IMR-90 (cell line): ENCODE results near the gene GRID1. TPM values are rescaled to one million over a fixed set of nuclear protein-coding genes. Genes with fewer than 3 reads are reported as not detected.

Experiments
- ATAC-seq: fragments of 200-7000 bp; cut with Tn5 transposase; 2 replicates; pipeline ENCODE4 v1.9.1; 2020; ENCODE audit warnings: low read depth, mild to moderate bottlenecking, moderate library complexity
- BruUV-seq: library from RNA; stranded (reverse); fragments of 400-500 nt; replicated peaks from 2 replicates; lab custom pipeline; 2021; lab: Mats Ljungman, UMichigan
- CTCF ChIA-PET: fragments of 300-600 bp; formaldehyde crosslinking; extraction: SDS; loops from one replicate; lab custom pipeline; 2021; ENCODE audit warnings: antibody characterized with exemption; lab: Yijun Ruan, JAX
- POLR2A ChIA-PET: fragments of 300-600 bp; sonication (Branson Sonifier 250); formaldehyde crosslinking; loops from one replicate; lab custom pipeline; 2022; ENCODE audit warnings: antibody characterized with exemption; ENCODE audit not compliant: unreplicated experiment; lab: Charles Lee
- DNase-seq: peaks from one replicate; pipeline ENCODE4 v3.0.0; 2013
- H2AFZ ChIP-seq: replicated peaks from 2 replicates; pipeline ENCODE3; 2013; ENCODE audit warnings: low read length, mild to moderate bottlenecking; ENCODE audit not compliant: poor library complexity
- H2AK5ac ChIP-seq: 2 replicates; pipeline ENCODE4 v1.6.1; 2013; ENCODE audit warnings: low read depth, low read length, inconsistent platforms
- H2AK9ac ChIP-seq: replicated peaks from 2 replicates; pipeline ENCODE3; 2013; ENCODE audit warnings: mild to moderate bottlenecking, low read depth, low read length, moderate library complexity; ENCODE audit not compliant: poor library complexity
- H2BK120ac ChIP-seq: 2 replicates; pipeline ENCODE4 v1.6.1; 2013; ENCODE audit warnings: low read depth, low read length, inconsistent platforms
- H2BK15ac ChIP-seq: 3 replicates; pipeline ENCODE4 v1.6.1; 2013; ENCODE audit warnings: low read depth, low read length, inconsistent platforms
- H2BK20ac ChIP-seq: 2 replicates; pipeline ENCODE4 v1.6.1; 2013; ENCODE audit warnings: low read depth, mild to moderate bottlenecking, inconsistent platforms, low read length, moderate library complexity
- H2BK5ac ChIP-seq: 2 replicates; pipeline ENCODE4 v1.6.1; 2013; ENCODE audit warnings: mild to moderate bottlenecking, low read depth, low read length, inconsistent platforms; ENCODE audit not compliant: poor library complexity, severe bottlenecking
- H3K14ac ChIP-seq: replicated peaks from 2 replicates; pipeline ENCODE4 v1.6.1; 2013; ENCODE audit warnings: low read depth, low read length, inconsistent platforms
- H3K18ac ChIP-seq: 2 replicates; pipeline ENCODE4 v1.6.1; 2013; ENCODE audit warnings: low read depth, low read length, control low read depth
- H3K23ac ChIP-seq: 2 replicates; pipeline ENCODE4 v1.6.1; 2013; ENCODE audit warnings: low read depth, low read length, inconsistent platforms
- H3K27ac ChIP-seq: 2 replicates; pipeline ENCODE4 v1.5.1; 2013; ENCODE audit warnings: mild to moderate bottlenecking, control low read depth, low read length; ENCODE audit not compliant: insufficient read depth
- H3K27me3 ChIP-seq: 2 replicates; pipeline ENCODE4 v1.6.1; 2013; ENCODE audit warnings: low read length; ENCODE audit not compliant: control insufficient read depth, insufficient read depth
- H3K36me3 ChIP-seq: 2 replicates; pipeline ENCODE4 v1.6.1; 2013; ENCODE audit warnings: low read length, mixed read lengths; ENCODE audit not compliant: control insufficient read depth, insufficient read depth
- H3K4ac ChIP-seq: 2 replicates; pipeline ENCODE4 v1.6.1; 2013; ENCODE audit warnings: low read depth, low read length, inconsistent platforms
- H3K4me1 ChIP-seq: 2 replicates; pipeline ENCODE4 v1.6.1; 2013; ENCODE audit warnings: low read length, mixed read lengths; ENCODE audit not compliant: control insufficient read depth, insufficient read depth
- H3K4me2 ChIP-seq: 2 replicates; pipeline ENCODE4 v1.6.1; 2013; ENCODE audit warnings: low read depth, mild to moderate bottlenecking, control low read depth, low read length, moderate library complexity
- H3K4me3 ChIP-seq: 2 replicates; pipeline ENCODE4 v1.5.1; 2013; ENCODE audit warnings: low read depth, mild to moderate bottlenecking, control low read depth, low read length, moderate library complexity; ENCODE audit not compliant: insufficient read depth
- H3K56ac ChIP-seq: 2 replicates; pipeline ENCODE4 v1.6.1; 2013; ENCODE audit warnings: low read length, inconsistent platforms; ENCODE audit not compliant: insufficient read depth; ENCODE audit errors: extremely low read depth
- H3K79me1 ChIP-seq, 2 experiments: 2 replicates each; pipeline ENCODE4 v1.6.1; 2013; ENCODE audit warnings: low read length in 2 of 2, inconsistent platforms in 1 of 2, low read depth in 1 of 2
- H3K9ac ChIP-seq: 2 replicates; pipeline ENCODE4 v1.6.1; 2013; ENCODE audit warnings: low read depth, low read length, control low read depth
- H3K9me1 ChIP-seq: 2 replicates; pipeline ENCODE4 v1.6.1; 2013; ENCODE audit warnings: low read length, inconsistent platforms; ENCODE audit not compliant: insufficient read depth
- H3K9me3 ChIP-seq: 2 replicates; pipeline ENCODE4 v1.6.1; 2013; ENCODE audit warnings: low read length; ENCODE audit not compliant: control insufficient read depth, insufficient read depth
- H4K20me1 ChIP-seq: 2 replicates; pipeline ENCODE4 v1.6.1; 2013; ENCODE audit warnings: low read length, inconsistent platforms; ENCODE audit not compliant: insufficient read depth
- H4K5ac ChIP-seq: 2 replicates; pipeline ENCODE4 v1.6.1; 2013; ENCODE audit warnings: mild to moderate bottlenecking, low read depth, low read length, control low read depth
- H4K8ac ChIP-seq, 2 experiments: 2 replicates each; pipeline ENCODE4 v1.6.1; 2013; ENCODE audit warnings: low read depth in 2 of 2, low read length in 2 of 2, control low read depth in 1 of 2, inconsistent platforms in 1 of 2
- H4K91ac ChIP-seq: 2 replicates; pipeline ENCODE4 v1.6.1; 2013; ENCODE audit warnings: low read depth, low read length, inconsistent platforms; ENCODE audit not compliant: insufficient read depth
- BHLHE40 ChIP-seq: fragments of 150-350 bp; IDR thresholded peaks from 2 replicates; pipeline ENCODE4 v1.6.1; 2016; ENCODE audit warnings: mild to moderate bottlenecking, low read depth, low read length
- CEBPB ChIP-seq: IDR thresholded peaks from 2 replicates; pipeline ENCODE4 v1.6.1; 2012; ENCODE audit warnings: low read depth, low read length, improper control_type of control experiment
- CHD1 ChIP-seq: IDR thresholded peaks from 2 replicates; pipeline ENCODE4 v1.6.1; 2012; ENCODE audit warnings: low read depth, low read length, improper control_type of control experiment
- ELK1 ChIP-seq: fragments of 150-350 bp; IDR thresholded peaks from 2 replicates; pipeline ENCODE4 v1.6.1; 2016; ENCODE audit warnings: low read depth, mild to moderate bottlenecking, low read length, moderate library complexity, borderline replicate concordance
- FOS ChIP-seq: fragments of 150-350 bp; IDR thresholded peaks from 2 replicates; pipeline ENCODE4 v1.6.1; 2016; ENCODE audit warnings: low read depth, low read length
- MAFK ChIP-seq: IDR thresholded peaks from 2 replicates; pipeline ENCODE4 v1.6.1; 2012; ENCODE audit warnings: low read depth, low read length, improper control_type of control experiment
- MAZ ChIP-seq: IDR thresholded peaks from 2 replicates; pipeline ENCODE4 v1.6.1; 2012; ENCODE audit warnings: low read depth, mild to moderate bottlenecking, low read length, improper control_type of control experiment, moderate library complexity, borderline replicate concordance
- MXI1 ChIP-seq: IDR thresholded peaks from 2 replicates; pipeline ENCODE4 v1.6.1; 2012; ENCODE audit warnings: low read depth, mild to moderate bottlenecking, low read length, moderate library complexity, borderline replicate concordance
- NFE2L2 ChIP-seq: fragments of 150-350 bp; IDR thresholded peaks from 2 replicates; pipeline ENCODE4 v1.6.1; 2016; ENCODE audit warnings: low read depth, mild to moderate bottlenecking, low read length
- POLR2A ChIP-seq: IDR thresholded peaks from 2 replicates; pipeline ENCODE4 v1.6.1; 2012; ENCODE audit warnings: mild to moderate bottlenecking, low read depth, low read length
- RAD21 ChIP-seq: IDR thresholded peaks from 2 replicates; pipeline ENCODE4 v1.6.1; 2012; ENCODE audit warnings: low read length, improper control_type of control experiment
- RCOR1 ChIP-seq: IDR thresholded peaks from 2 replicates; pipeline ENCODE4 v1.6.1; 2012; ENCODE audit warnings: mild to moderate bottlenecking, low read length, improper control_type of control experiment; ENCODE audit not compliant: insufficient replicate concordance
- RFX5 ChIP-seq: IDR thresholded peaks from 2 replicates; pipeline ENCODE4 v1.8.0; 2012; ENCODE audit warnings: low read depth, mild to moderate bottlenecking, low read length, moderate library complexity
- SMC3 ChIP-seq: fragments of 150-350 bp; IDR thresholded peaks from 2 replicates; pipeline ENCODE4 v1.6.1; 2016; ENCODE audit warnings: low read depth, mild to moderate bottlenecking, antibody characterized with exemption, low read length, moderate library complexity
- WGBS, 2 experiments: methylation state at CpG; one replicate each; pipeline versions ENCODE4 v1.1.5 to v1.1.7; 2013; ENCODE audit warnings: missing lambda C conversion rate in 2 of 2; ENCODE audit not compliant: insufficient read length in 1 of 2; ENCODE audit errors: extremely low coverage in 2 of 2; 5-methylcytosine and 5-hydroxymethylcytosine counted together
- dilution Hi-C: fragments of 300-500 bp; cut with HindIII; formaldehyde crosslinking; loops from one replicate; pipeline ENCODE4 v1.14.3; 2018; ENCODE audit warnings: low sequenced_read_pairs; ENCODE audit not compliant: unreplicated experiment
- in situ Hi-C: fragments of 300-500 bp; cut with MboI; formaldehyde crosslinking; loops from 3 replicates; pipeline ENCODE4 v1.14.3; 2019; ENCODE audit warnings: low sequenced_read_pairs, inconsistent platforms, mixed read lengths
- intact Hi-C: fragments of 100-400 bp; cut with micrococcal nuclease; formaldehyde crosslinking; loops from 2 replicates; pipeline ENCODE4 v1.10.0; 2022
- polyA plus RNA-seq, 3 experiments: library from polyadenylated mRNA; depleted of rRNA; stranded (reverse); fragments of >200 nt; gene quantifications; 2 replicates each; pipeline ENCODE4 v1.2.3, GENCODE V29; 2012; ENCODE audit warnings: low replicate concordance in 1 of 3
- total RNA-seq: library from RNA; depleted of rRNA; stranded (reverse); fragments of >200 nt; gene quantifications from 2 replicates; pipeline ENCODE4 v1.2.3, GENCODE V29; 2012
- TF ChIP-seq, protein P1 (sequence below): conservative IDR thresholded peaks from 2 replicates; pipeline ENCODE4 v1.5.1; 2012; ENCODE audit warnings: mild to moderate bottlenecking, low read depth, low read length, improper control_type of control experiment
- TF ChIP-seq, protein P2 (sequence below): fragments of 150-350 bp; IDR thresholded peaks from 2 replicates; pipeline ENCODE4 v1.6.1; 2017; ENCODE audit warnings: mild to moderate bottlenecking, antibody characterized with exemption, low read length, low read depth

Gene GRID1
- total and polyA plus RNA-seq, 2 of the 4 experiments (the other 2 are of a cell fraction), result not detected

DNA sequence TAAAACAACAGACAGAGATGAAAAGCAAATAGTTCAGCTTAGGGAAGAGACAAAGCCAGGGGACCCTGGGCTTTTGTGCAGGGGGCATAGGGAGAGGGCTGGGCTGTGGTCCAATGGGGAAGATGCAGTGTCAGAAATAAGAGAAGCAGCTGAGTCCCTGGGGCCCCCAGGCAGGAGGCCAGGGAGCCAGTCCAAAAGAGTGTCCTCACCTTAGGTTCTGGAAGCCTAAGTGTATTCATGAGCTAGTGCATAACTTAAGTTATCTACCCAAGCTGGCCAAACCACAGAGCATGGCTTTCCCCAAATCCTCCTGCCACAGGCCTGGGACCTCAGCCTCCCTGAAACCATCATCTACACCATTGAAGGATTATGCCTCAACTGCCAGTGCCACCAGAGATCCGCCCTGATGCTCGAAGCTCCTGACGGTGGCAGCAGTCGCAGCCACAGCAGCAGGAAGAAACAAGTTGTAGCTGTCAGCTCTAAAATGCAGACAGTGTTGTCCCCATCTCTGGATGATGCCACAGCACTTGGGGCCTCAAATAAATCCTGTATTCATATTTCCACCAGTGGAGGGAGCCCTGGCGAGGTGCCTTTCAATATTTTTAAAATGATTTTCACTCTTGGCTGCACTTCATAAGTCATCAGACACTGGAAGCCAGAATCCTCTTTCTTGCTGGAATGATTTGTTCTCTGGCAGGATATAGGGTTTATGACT, 574.6 kb downstream of the GRID1 start:
- Histone ChIP-seq H4K5ac (no peak overlapping the region), H4K91ac (no peak overlapping the region), H3K18ac (no peak overlapping the region), H2BK20ac (no peak overlapping the region), H2BK120ac (no peak overlapping the region), H2AFZ (no peak overlapping the region), H3K9ac (no peak overlapping the region), H3K4me2 (no peak overlapping the region), H4K8ac (no peak overlapping the region), H2AK9ac (no peak overlapping the region), H3K14ac (no peak overlapping the region), H2AK5ac (no peak overlapping the region), H2BK15ac (no peak overlapping the region), H3K79me1 (no peaks in the 10 kb centered on the region), H3K36me3 (no peaks in the 10 kb centered on the region), H3K9me1 (no peaks in the 10 kb centered on the region), H3K4me3 (no peak overlapping the region), H3K23ac (no peak overlapping the region), H2BK5ac (no peak overlapping the region), H4K20me1 (no peaks in the 10 kb centered on the region), H3K56ac (no peak overlapping the region), H3K4me1 (no peaks in the 10 kb centered on the region), H3K4ac (no peak overlapping the region), H3K27ac (no peak overlapping the region), H3K9me3 (peaks cover 34% of the 10 kb centered on the region), H3K27me3 (no peaks in the 10 kb centered on the region)
- dilution Hi-C loops (no loop called here), in situ Hi-C loops (no loop called here), intact Hi-C loops (no loop called here)
- no TSS peak for BruUV-seq
- WGBS, 2 experiments, result no CpG with 5 or more reads among the region's 5 CpGs
- no peak for ATAC-seq
- no peak for DNase-seq
- CTCF ChIA-PET, result interaction anchor here (0.6 kb wide), 1 partner anchor 561 kb away, joined by 3 read pairs; no protein-coding TSS in a partner anchor
- POLR2A ChIA-PET, result no interaction called here
- TF ChIP-seq BHLHE40 (no peak), RFX5 (no peak), MAZ (no peak), RCOR1 (no peak), NFE2L2 (no peak), FOS (no peak), CHD1 (no peak), SMC3 (no peak), ELK1 (no peak), POLR2A (no peak), MAFK (no peak), RAD21 (no peak), MXI1 (no peak), CEBPB (no peak)
- TF ChIP-seq, protein P1, sequence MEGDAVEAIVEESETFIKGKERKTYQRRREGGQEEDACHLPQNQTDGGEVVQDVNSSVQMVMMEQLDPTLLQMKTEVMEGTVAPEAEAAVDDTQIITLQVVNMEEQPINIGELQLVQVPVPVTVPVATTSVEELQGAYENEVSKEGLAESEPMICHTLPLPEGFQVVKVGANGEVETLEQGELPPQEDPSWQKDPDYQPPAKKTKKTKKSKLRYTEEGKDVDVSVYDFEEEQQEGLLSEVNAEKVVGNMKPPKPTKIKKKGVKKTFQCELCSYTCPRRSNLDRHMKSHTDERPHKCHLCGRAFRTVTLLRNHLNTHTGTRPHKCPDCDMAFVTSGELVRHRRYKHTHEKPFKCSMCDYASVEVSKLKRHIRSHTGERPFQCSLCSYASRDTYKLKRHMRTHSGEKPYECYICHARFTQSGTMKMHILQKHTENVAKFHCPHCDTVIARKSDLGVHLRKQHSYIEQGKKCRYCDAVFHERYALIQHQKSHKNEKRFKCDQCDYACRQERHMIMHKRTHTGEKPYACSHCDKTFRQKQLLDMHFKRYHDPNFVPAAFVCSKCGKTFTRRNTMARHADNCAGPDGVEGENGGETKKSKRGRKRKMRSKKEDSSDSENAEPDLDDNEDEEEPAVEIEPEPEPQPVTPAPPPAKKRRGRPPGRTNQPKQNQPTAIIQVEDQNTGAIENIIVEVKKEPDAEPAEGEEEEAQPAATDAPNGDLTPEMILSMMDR, result no peak; the same call in 1 of the 2 replicates
- TF ChIP-seq, protein P2, sequence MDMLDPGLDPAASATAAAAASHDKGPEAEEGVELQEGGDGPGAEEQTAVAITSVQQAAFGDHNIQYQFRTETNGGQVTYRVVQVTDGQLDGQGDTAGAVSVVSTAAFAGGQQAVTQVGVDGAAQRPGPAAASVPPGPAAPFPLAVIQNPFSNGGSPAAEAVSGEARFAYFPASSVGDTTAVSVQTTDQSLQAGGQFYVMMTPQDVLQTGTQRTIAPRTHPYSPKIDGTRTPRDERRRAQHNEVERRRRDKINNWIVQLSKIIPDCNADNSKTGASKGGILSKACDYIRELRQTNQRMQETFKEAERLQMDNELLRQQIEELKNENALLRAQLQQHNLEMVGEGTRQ, result no peak
